HG02884 (cell line): ENCODE results near the gene KIZ.
A peak's percentile ranks its signal among the peaks of the same experiment; 100 is the strongest.

ENCODE experiments used
- ATAC-seq: cut with Tn5 transposase; IDR thresholded peaks from one replicate; pipeline ENCODE4 v1.9.1; 2021; ENCODE audit warnings: mild to moderate bottlenecking, moderate library complexity; ENCODE audit not compliant: unreplicated experiment

KIZ gene

GRCh38 chr20:21104921-21105320 is 21.0 kb upstream of the KIZ start:
- no peak for ATAC-seq

GRCh38 chr20:21105429-21106170 is 20.3 kb upstream of the KIZ start:
- ATAC-seq: no peak

GRCh38 chr20:21106171-21107017 is 19.5 kb upstream of the KIZ start, which contains the start of gene LINC00237:
TSS of gene LINC00237 (minus strand) at chr20:21106358.
- ATAC-seq: no peak

GRCh38 chr20:21109144-21109543 is 16.7 kb upstream of the KIZ start:
- ATAC-seq: no peak

- ATAC-seq: no peak
These were observed 15.1 kb upstream of the KIZ start for GRCh38 chr20:21110811-21111210.

GRCh38 chr20:21111416-21111815 is 14.5 kb upstream of the KIZ start:
- ATAC-seq: no peak

- ATAC-seq: no peak
These were observed 12.2 kb upstream of the KIZ start for GRCh38 chr20:21113697-21114096.

GRCh38 chr20:21114584-21114983 is 11.3 kb upstream of the KIZ start:
- no peak for ATAC-seq

GRCh38 chr20:21117521-21117920 is 8.4 kb upstream of the KIZ start:
- no peak for ATAC-seq

- no peak for ATAC-seq
These were observed 7.7 kb upstream of the KIZ start for GRCh38 chr20:21118138-21118537.

GRCh38 chr20:21118782-21119181 is 7.1 kb upstream of the KIZ start:
- ATAC-seq: no peak

GRCh38 chr20:21124190-21124589 is 1.7 kb upstream of the KIZ start:
- ATAC-seq: no peak

- ATAC-seq: peak; percentile 25
These were observed 622 bp upstream of the KIZ start for GRCh38 chr20:21125072-21125848.

GRCh38 chr20:21126581-21126870 is 644 bp downstream of the KIZ start:
- ATAC-seq: no peak

GRCh38 chr20:21127201-21127981 is 1.5 kb downstream of the KIZ start:
- ATAC-seq: no peak

GRCh38 chr20:21129861-21130260 is 4.0 kb downstream of the KIZ start:
- no peak for ATAC-seq

GRCh38 chr20:21133404-21133803 is 7.5 kb downstream of the KIZ start:
- no peak for ATAC-seq

GRCh38 chr20:21133917-21134622 is 8.2 kb downstream of the KIZ start:
- ATAC-seq: no peak

- ATAC-seq: no peak
These were observed 9.1 kb downstream of the KIZ start for GRCh38 chr20:21134883-21135493.
